GM23338 (cell line): ENCODE data around the gene CCDC152. TPM values are rescaled to one million over a fixed set of nuclear protein-coding genes. Genes with fewer than 3 reads are reported as not detected.

ENCODE experiments used
- ATAC-seq: fragments of 200-7000 bp; cut with Tn5 transposase; 3 replicates; pipeline ENCODE4 v1.9.1; 2020
- DNase-seq: peaks from one replicate; pipeline ENCODE4 v3.0.0-alpha.2; 2015; ENCODE audit warnings: low spot score
- H2AFZ ChIP-seq: fragments of 200-600 bp; sonication (generic); 2 replicates; pipeline ENCODE4 v1.8.0; 2016; ENCODE audit warnings: antibody characterized with exemption, mild to moderate bottlenecking, moderate library complexity
- H3F3A ChIP-seq: fragments of 200-600 bp; sonication (generic); replicated peaks from 2 replicates; pipeline ENCODE4 v1.8.0; 2017; ENCODE audit warnings: antibody characterized with exemption, mixed run types, low read depth
- H3K27ac ChIP-seq: fragments of 200-600 bp; sonication (generic); 2 replicates; pipeline ENCODE4 v1.6.1; 2016; ENCODE audit warnings: low read depth
- H3K27me3 ChIP-seq: fragments of 200-600 bp; sonication (generic); 2 replicates; pipeline ENCODE4 v1.8.0; 2016; ENCODE audit warnings: mild to moderate bottlenecking, mixed run types, moderate library complexity; ENCODE audit not compliant: insufficient read depth
- H3K36me3 ChIP-seq: fragments of 200-600 bp; sonication (generic); 2 replicates; pipeline ENCODE4 v1.8.0; 2016; ENCODE audit warnings: mild to moderate bottlenecking; ENCODE audit not compliant: insufficient read depth
- H3K4me1 ChIP-seq: fragments of 200-600 bp; sonication (generic); 2 replicates; pipeline ENCODE4 v1.8.0; 2016; ENCODE audit warnings: mild to moderate bottlenecking, moderate library complexity; ENCODE audit not compliant: insufficient read depth
- H3K4me2 ChIP-seq: fragments of 200-600 bp; sonication (generic); 2 replicates; pipeline ENCODE4 v1.7.1; 2017; ENCODE audit warnings: mixed run types
- H3K4me3 ChIP-seq: fragments of 200-600 bp; sonication (generic); 2 replicates; pipeline ENCODE4 v1.6.1; 2016; ENCODE audit warnings: mixed run types
- H3K79me2 ChIP-seq: fragments of 200-600 bp; sonication (generic); replicated peaks from 2 replicates; pipeline ENCODE4 v1.8.0; 2017; ENCODE audit warnings: mild to moderate bottlenecking; ENCODE audit not compliant: insufficient read depth
- H3K9me2 ChIP-seq: fragments of 200-600 bp; sonication (generic); 2 replicates; pipeline ENCODE4 v1.8.0; 2017; ENCODE audit not compliant: insufficient read depth
- H4K20me1 ChIP-seq: fragments of 200-600 bp; sonication (generic); replicated peaks from 2 replicates; pipeline ENCODE4 v1.8.0; 2017; ENCODE audit warnings: mild to moderate bottlenecking; ENCODE audit not compliant: insufficient read depth
- H3K27ac Mint-ChIP-seq: 2 replicates; pipeline ENCODE4 v1.8.0; 2020; ENCODE audit warnings: inconsistent platforms, mild to moderate bottlenecking, moderate library complexity, mixed read lengths
- H3K27me3 Mint-ChIP-seq: 3 replicates; pipeline ENCODE4 v1.8.0; 2022; ENCODE audit warnings: low read depth, mild to moderate bottlenecking, moderate library complexity, mixed read lengths, inconsistent platforms; ENCODE audit not compliant: insufficient read depth, poor library complexity
- H3K36me3 Mint-ChIP-seq: 3 replicates; pipeline ENCODE4 v1.8.0; 2021; ENCODE audit warnings: low read depth, mild to moderate bottlenecking, inconsistent platforms, moderate library complexity, mixed read lengths
- H3K4me1 Mint-ChIP-seq: 3 replicates; pipeline ENCODE4 v1.8.0; 2020; ENCODE audit warnings: mild to moderate bottlenecking, inconsistent platforms, mixed read lengths
- H3K4me3 Mint-ChIP-seq: 3 replicates; pipeline ENCODE4 v1.8.0; 2021; ENCODE audit warnings: moderate library complexity, mild to moderate bottlenecking, inconsistent platforms, mixed read lengths
- H3K9me3 Mint-ChIP-seq: 3 replicates; pipeline ENCODE4 v1.8.0; 2020; ENCODE audit warnings: moderate library complexity, mild to moderate bottlenecking, inconsistent platforms, mixed read lengths
- ZNF114 ChIP-seq: fragments of 250-450 bp; sonication (Bioruptor Pico); IDR thresholded peaks from 2 replicates; pipeline ENCODE4 v1.5.0; 2020; ENCODE audit warnings: mild to moderate bottlenecking, moderate library complexity
- polyA plus RNA-seq: library from polyadenylated mRNA; unstranded; fragments of >200 nt; fragmentation: Nextera tagmentation; extraction: Ambion mirVana; gene quantifications from 2 replicates; pipeline ENCODE4 v1.2.1, GENCODE V29; 2016
- total RNA-seq: library from RNA; depleted of rRNA; stranded (reverse); fragments of >200 nt; shearing (Covaris generic); gene quantifications from 2 replicates; pipeline ENCODE4 v1.2.3, GENCODE V29; 2014
- TF ChIP-seq, protein P1 (sequence below): fragments of 250-450 bp; sonication (Bioruptor Pico); IDR thresholded peaks from 2 replicates; pipeline ENCODE4 v1.5.0; 2020; ENCODE audit warnings: mild to moderate bottlenecking, moderate library complexity
- TF ChIP-seq, protein P2 (sequence below), 2 experiments: fragments of 200-600 bp in 1 of 2; sonication (generic) in 1 of 2; conservative IDR thresholded peaks; 2 replicates each; pipeline versions ENCODE4 v1.5.1 to v1.6.1; 2016 to 2017; ENCODE audit warnings: antibody characterized with exemption in 2 of 2, low read depth in 2 of 2, mild to moderate bottlenecking in 2 of 2, moderate library complexity in 1 of 2
- TF ChIP-seq, protein P3 (sequence below): IDR thresholded peaks from 2 replicates; pipeline ENCODE4 v1.6.1; 2016; ENCODE audit warnings: antibody characterized with exemption

The CCDC152 gene
- total and polyA plus RNA-seq, 2 experiments from 2014 or later = 16.2 to 75.9 TPM

DNA sequence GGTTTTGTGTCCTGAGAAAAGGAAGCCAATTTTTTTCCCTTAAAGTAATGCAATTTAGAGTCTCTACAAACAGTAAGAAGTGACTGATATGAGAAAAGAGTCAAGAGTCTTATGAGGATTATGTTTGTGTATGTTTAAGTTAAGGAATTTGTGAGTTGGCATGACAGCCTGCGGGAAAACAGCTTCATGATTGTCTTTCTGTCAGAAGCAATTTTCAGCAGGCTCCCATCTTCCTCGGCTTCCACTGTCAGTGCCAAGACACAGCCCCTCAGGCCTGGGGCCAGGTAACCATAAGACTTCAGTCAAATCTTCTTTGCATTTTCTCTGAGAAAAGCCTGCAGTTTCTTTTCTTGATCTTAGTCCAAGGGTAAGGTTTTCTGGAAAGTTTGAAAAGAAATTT lies 72.1 kb downstream of the CCDC152 start (continued):
- TF ChIP-seq, protein P1, sequence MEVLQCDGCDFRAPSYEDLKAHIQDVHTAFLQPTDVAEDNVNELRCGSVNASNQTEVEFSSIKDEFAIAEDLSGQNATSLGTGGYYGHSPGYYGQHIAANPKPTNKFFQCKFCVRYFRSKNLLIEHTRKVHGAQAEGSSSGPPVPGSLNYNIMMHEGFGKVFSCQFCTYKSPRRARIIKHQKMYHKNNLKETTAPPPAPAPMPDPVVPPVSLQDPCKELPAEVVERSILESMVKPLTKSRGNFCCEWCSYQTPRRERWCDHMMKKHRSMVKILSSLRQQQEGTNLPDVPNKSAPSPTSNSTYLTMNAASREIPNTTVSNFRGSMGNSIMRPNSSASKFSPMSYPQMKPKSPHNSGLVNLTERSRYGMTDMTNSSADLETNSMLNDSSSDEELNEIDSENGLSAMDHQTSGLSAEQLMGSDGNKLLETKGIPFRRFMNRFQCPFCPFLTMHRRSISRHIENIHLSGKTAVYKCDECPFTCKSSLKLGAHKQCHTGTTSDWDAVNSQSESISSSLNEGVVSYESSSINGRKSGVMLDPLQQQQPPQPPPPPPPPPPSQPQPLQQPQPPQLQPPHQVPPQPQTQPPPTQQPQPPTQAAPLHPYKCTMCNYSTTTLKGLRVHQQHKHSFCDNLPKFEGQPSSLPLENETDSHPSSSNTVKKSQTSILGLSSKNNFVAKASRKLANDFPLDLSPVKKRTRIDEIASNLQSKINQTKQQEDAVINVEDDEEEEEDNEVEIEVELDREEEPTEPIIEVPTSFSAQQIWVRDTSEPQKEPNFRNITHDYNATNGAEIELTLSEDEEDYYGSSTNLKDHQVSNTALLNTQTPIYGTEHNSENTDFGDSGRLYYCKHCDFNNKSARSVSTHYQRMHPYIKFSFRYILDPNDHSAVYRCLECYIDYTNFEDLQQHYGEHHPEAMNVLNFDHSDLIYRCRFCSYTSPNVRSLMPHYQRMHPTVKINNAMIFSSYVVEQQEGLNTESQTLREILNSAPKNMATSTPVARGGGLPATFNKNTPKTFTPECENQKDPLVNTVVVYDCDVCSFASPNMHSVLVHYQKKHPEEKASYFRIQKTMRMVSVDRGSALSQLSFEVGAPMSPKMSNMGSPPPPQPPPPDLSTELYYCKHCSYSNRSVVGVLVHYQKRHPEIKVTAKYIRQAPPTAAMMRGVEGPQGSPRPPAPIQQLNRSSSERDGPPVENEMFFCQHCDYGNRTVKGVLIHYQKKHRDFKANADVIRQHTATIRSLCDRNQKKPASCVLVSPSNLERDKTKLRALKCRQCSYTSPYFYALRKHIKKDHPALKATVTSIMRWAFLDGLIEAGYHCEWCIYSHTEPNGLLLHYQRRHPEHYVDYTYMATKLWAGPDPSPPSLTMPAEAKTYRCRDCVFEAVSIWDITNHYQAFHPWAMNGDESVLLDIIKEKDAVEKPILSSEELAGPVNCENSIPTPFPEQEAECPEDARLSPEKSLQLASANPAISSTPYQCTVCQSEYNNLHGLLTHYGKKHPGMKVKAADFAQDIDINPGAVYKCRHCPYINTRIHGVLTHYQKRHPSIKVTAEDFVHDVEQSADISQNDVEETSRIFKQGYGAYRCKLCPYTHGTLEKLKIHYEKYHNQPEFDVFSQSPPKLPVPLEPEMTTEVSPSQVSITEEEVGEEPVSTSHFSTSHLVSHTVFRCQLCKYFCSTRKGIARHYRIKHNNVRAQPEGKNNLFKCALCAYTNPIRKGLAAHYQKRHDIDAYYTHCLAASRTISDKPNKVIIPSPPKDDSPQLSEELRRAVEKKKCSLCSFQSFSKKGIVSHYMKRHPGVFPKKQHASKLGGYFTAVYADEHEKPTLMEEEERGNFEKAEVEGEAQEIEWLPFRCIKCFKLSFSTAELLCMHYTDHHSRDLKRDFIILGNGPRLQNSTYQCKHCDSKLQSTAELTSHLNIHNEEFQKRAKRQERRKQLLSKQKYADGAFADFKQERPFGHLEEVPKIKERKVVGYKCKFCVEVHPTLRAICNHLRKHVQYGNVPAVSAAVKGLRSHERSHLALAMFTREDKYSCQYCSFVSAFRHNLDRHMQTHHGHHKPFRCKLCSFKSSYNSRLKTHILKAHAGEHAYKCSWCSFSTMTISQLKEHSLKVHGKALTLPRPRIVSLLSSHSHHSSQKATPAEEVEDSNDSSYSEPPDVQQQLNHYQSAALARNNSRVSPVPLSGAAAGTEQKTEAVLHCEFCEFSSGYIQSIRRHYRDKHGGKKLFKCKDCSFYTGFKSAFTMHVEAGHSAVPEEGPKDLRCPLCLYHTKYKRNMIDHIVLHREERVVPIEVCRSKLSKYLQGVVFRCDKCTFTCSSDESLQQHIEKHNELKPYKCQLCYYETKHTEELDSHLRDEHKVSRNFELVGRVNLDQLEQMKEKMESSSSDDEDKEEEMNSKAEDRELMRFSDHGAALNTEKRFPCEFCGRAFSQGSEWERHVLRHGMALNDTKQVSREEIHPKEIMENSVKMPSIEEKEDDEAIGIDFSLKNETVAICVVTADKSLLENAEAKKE (CRISPR knock-in tag) = no peak

DNA sequence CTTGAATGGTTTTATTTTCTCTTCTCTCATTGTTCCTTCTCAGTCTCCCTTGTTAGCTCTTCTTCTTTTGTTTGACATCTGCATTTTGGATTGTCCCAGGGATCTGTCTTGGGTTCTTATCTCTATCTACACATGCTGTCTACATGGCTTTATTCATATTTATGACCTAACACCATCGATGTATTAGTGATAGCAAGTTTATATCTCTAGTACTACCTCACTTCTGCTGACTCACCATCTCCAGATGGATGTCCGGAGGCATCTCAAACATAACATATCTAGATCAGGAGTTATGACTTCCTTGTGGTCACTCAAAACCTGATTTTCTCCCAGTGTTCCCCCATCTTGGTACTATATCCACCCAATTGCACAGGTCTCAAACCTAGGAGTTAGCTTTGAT lies 74.3 kb downstream of the CCDC152 start:
- Mint-ChIP-seq H3K36me3 (no peaks in the 10 kb centered on the region), H3K4me1 (no peaks in the 10 kb centered on the region), H3K9me3 (0 out of 3 replicates have a peak, but pooled peaks cover 3% of the 10 kb centered on the region), H3K27me3 (peaks cover 6% of the 10 kb centered on the region), H3K4me3 (no peak overlapping the region), H3K27ac (no peak overlapping the region)
- 0 out of 2 replicates have a peak, but pooled peaks cover 2% of the 10 kb centered on the region for H3K9me2 ChIP-seq
- H3K79me2 ChIP-seq = no peaks in the 10 kb centered on the region
- H3K4me3 ChIP-seq = no peak overlapping the region
- no peaks in the 10 kb centered on the region for H3F3A ChIP-seq
- no peak overlapping the region for H2AFZ ChIP-seq
- H3K4me1 ChIP-seq = no peaks in the 10 kb centered on the region
- H3K36me3 ChIP-seq = no peaks in the 10 kb centered on the region
- ATAC-seq (no peak), DNase-seq (no peak)
- H3K27ac ChIP-seq = no peak overlapping the region
- no peaks in the 10 kb centered on the region for H3K27me3 ChIP-seq
- no peaks in the 10 kb centered on the region for H4K20me1 ChIP-seq
- H3K4me2 ChIP-seq = no peak overlapping the region
- TF ChIP-seq, protein P2, sequence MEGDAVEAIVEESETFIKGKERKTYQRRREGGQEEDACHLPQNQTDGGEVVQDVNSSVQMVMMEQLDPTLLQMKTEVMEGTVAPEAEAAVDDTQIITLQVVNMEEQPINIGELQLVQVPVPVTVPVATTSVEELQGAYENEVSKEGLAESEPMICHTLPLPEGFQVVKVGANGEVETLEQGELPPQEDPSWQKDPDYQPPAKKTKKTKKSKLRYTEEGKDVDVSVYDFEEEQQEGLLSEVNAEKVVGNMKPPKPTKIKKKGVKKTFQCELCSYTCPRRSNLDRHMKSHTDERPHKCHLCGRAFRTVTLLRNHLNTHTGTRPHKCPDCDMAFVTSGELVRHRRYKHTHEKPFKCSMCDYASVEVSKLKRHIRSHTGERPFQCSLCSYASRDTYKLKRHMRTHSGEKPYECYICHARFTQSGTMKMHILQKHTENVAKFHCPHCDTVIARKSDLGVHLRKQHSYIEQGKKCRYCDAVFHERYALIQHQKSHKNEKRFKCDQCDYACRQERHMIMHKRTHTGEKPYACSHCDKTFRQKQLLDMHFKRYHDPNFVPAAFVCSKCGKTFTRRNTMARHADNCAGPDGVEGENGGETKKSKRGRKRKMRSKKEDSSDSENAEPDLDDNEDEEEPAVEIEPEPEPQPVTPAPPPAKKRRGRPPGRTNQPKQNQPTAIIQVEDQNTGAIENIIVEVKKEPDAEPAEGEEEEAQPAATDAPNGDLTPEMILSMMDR (conservative IDR thresholded peaks at IDR 0.05; ENCODE audit: low read depth in 2 of 2) = no peak
- TF ChIP-seq, protein P3, sequence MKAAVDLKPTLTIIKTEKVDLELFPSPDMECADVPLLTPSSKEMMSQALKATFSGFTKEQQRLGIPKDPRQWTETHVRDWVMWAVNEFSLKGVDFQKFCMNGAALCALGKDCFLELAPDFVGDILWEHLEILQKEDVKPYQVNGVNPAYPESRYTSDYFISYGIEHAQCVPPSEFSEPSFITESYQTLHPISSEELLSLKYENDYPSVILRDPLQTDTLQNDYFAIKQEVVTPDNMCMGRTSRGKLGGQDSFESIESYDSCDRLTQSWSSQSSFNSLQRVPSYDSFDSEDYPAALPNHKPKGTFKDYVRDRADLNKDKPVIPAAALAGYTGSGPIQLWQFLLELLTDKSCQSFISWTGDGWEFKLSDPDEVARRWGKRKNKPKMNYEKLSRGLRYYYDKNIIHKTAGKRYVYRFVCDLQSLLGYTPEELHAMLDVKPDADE = no peak
- TF ChIP-seq, protein P1 (CRISPR knock-in tag) = no peak
- no peak for TF ChIP-seq ZNF114 (CRISPR knock-in tag)
